GM13976 (cell line): Measurements from ENCODE around the gene HNF4A.

Experiments
- DNase-seq: peaks from one replicate; pipeline ENCODE4 v3.0.0; 2012; ENCODE audit warnings: low spot score
- in situ Hi-C: fragments of 300-500 bp; cut with MboI; formaldehyde crosslinking; loops from one replicate; pipeline ENCODE4 v1.12.0; 2022; ENCODE audit warnings: low sequenced_read_pairs, mixed read lengths, inconsistent platforms; ENCODE audit not compliant: unreplicated experiment
- TF ChIP-seq, protein P1 (sequence below): IDR thresholded peaks from 2 replicates; pipeline ENCODE4 v1.5.1; 2012; ENCODE audit warnings: borderline replicate concordance, mild to moderate bottlenecking; ENCODE audit not compliant: insufficient read depth; ENCODE audit errors: extremely low read depth, missing control alignments, control extremely low read depth

HNF4A gene

DNA sequence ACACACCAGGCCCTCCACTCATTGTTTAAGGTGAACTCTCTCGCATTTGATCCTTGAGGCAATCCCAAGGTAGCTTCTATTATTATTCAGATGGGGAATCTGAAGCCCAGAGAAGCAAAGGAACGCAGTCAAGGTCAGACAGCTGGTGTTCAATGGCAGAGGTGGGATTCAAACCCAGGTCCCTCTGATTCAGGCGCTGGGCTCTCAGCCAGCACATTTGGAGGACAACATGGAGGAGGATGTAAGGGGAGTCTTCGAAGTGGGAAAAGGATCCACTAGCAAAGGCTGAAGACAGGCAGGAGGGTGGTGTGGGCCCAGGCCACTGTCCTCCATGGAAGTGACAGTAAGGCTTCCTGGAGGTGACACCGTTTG is 106.3 kb downstream of the HNF4A start:
- in situ Hi-C loops, result no loop called here
- DNase-seq, result no peak
- TF ChIP-seq, protein P1, sequence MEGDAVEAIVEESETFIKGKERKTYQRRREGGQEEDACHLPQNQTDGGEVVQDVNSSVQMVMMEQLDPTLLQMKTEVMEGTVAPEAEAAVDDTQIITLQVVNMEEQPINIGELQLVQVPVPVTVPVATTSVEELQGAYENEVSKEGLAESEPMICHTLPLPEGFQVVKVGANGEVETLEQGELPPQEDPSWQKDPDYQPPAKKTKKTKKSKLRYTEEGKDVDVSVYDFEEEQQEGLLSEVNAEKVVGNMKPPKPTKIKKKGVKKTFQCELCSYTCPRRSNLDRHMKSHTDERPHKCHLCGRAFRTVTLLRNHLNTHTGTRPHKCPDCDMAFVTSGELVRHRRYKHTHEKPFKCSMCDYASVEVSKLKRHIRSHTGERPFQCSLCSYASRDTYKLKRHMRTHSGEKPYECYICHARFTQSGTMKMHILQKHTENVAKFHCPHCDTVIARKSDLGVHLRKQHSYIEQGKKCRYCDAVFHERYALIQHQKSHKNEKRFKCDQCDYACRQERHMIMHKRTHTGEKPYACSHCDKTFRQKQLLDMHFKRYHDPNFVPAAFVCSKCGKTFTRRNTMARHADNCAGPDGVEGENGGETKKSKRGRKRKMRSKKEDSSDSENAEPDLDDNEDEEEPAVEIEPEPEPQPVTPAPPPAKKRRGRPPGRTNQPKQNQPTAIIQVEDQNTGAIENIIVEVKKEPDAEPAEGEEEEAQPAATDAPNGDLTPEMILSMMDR, result no peak

DNA sequence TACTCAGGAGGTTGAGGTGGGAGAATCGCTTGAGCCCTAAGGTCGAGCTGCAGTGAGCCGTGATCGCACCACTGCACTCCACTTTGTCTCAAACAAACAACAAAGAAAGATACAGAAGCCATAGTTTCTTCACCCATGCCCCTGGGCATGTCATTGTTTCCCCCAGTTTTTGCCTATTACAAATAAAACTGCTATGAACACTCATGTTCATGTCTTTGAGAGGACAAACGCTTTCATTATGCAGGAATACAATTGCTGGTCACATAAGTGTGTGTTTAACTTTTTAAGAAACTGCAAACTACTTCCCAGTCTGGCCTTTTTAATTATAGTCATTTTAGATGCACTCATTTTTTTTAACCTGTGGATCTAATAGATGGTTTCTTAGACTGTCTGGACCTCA is 108.0 kb downstream of the HNF4A start:
- no peak for DNase-seq
- in situ Hi-C loops, result no loop called here
- TF ChIP-seq, protein P1, result no peak

DNA sequence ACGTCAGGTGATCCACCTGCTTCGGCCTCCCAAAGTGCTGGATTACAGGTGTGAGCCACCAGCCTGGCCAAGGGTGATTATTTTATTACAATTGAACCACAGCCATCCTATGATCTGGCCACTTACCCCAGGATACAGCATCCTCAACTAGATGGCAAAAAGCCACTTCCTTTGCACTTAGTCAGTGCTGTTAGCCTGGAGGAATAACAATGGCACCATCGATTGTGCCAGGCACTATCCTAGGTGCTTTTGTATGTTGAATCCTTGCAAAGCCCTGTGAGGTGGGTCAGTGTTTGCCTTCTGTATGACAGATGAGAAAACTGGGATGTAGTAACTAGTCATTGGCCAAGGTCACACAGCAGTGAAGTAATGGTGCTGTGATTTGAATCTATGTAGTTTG is 109.0 kb downstream of the HNF4A start:
- no peak for DNase-seq
- in situ Hi-C loops, result no loop called here
- TF ChIP-seq, protein P1, result no peak

DNA sequence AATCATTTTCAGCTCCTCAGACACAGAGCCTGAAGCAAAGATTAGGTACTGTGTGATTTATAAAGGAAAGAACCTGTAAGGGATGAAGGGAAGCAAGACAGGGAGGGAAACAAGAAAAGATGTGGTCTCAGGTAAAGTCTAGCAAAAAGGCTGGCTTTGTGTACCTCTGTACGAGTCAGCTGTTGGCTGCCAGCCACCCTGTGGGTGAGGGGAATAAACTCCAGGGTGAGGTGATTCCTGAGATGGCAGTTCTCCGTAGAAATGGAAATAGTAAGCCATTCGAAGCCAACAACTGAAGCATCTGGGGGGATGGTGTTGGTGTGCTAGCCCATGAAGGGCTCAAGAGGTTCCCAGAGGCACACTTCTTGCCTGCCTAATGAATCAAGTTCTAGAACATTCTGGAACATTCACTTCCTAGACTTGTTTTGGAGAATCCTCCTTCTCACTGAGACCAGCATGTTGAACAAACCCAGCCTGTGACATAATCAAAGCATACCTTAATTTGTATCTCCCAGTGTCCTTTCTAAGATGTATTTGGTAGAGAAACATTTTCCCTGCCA is 109.6 kb downstream of the HNF4A start:
- no peak for DNase-seq
- in situ Hi-C loops, result no loop called here
- TF ChIP-seq, protein P1, result no peak

DNA sequence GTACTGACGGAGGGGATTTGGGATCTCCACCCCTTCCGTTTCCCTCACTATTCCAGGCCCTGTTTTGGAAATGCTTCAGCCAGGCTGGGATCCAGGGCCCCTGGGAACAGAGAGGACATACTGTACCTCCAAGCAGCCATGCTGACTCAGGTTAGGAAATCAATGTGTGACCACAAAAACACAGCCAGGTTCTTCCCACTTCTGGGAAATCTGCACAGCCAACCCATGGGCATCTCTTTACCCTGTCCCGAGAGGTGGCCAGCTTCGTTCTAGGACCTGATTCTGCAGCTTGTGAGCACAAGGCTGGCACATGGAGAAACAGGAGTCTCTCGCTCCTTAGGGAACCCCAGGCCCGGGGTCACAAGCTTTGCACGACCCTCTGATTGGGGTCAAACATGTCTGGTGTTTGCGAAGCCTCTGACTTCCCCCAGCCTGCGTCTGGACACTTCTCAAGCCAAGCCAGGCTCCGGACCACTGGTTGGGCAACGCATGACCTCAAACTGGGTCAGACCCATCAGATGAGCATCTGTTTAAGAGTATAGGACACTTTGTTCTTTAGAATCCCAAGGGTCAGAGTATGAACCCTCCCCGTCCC is 111.9 kb downstream of the HNF4A start:
- TF ChIP-seq, protein P1, result no peak
- in situ Hi-C loops, result no loop called here
- DNase-seq, result no peak

DNA sequence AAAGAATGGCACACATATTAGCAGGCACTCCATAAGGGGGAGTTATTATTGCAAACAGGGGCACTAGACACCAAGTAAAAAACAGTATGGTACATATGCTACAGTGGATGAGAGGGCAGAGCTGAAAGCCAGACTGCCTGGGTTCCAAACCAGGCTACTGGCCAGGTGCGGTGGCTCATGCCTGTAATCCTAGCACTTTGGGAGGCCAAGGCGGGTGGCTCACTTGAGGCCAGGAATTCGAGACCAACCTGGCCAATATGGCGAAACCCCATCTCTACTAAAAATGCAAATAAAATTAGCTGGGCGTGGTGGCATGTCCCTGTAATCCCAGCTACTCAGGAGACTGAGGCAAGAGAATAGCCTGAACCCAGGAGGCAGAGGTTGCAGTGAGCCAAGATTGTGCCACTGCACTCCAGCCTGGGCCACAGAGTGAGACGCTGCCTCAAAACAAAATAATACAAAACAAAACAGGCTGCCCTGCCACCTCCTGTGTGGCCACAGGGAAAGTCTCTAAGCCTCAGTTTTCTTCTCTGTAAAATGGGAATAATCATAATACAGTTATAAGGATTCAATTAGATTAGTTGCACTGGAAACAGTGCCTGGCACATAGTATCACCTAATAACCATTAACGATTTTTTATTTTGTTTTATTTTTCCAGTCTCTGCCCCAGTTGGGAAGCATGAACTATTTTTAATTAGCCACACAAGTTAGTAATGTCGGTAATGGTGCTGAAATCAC is 112.7 kb downstream of the HNF4A start:
- no peak for DNase-seq
- TF ChIP-seq, protein P1, result no peak
- in situ Hi-C loops, result no loop called here

DNA sequence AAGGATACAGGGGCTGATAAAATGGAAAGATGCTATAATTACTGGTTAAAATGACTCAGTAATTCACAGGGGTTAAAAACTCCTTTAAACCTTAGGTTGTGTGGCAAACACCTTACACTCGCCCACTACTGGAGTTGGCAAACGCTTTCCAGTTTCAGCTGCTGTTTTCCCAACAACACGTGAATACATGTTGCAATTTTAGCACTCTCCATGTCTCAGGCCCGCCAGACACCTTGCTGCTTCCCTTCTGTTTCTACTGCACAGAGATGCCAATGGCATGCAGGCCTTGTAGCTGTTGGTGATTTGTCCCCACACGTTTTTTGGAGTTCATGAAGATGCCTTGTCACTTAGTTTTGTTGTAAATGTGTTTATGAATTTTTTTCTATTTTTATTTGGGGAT is 114.8 kb downstream of the HNF4A start:
- TF ChIP-seq, protein P1, result no peak
- DNase-seq, result no peak
- in situ Hi-C loops, result no loop called here
